SH-SY5Y (cell line): Measurements from ENCODE around the gene SMCO3.

Source experiments
- GATA2 ChIP-seq: IDR thresholded peaks from 2 replicates; pipeline ENCODE4 v1.6.1; 2011; ENCODE audit warnings: mild to moderate bottlenecking, low read depth, low read length
- GATA3 ChIP-seq: IDR thresholded peaks from 2 replicates; pipeline ENCODE4 v1.6.1; 2011; ENCODE audit warnings: low read depth, mild to moderate bottlenecking, low read length, moderate library complexity

- TF ChIP-seq GATA2 (no peak), GATA3 (no peak)
Measured at GRCh38 chr12:14833952-14834351, 20.0 kb upstream of the SMCO3 start.
